NCI-H1417 treated with DMSO at 0.1 percent for 48 hours (cell line): Measurements from ENCODE around the gene STIMATE.

Source experiments
- DNase-seq: peaks from one replicate; lab custom pipeline; 2025; lab: John Stamatoyannopoulos, UW

The STIMATE gene

GRCh38 chr3:52893723-52894122, 3.6 kb downstream of the STIMATE start:
- DNase-seq, result no peak

- DNase-seq, result no peak
These were observed 4.6 kb downstream of the STIMATE start for GRCh38 chr3:52892625-52893311.

- DNase-seq, result no peak
These were observed 5.1 kb downstream of the STIMATE start for GRCh38 chr3:52892290-52892624.

GRCh38 chr3:52891615-52892081, 5.7 kb downstream of the STIMATE start:
- DNase-seq, result no peak

GRCh38 chr3:52891164-52891563, 6.2 kb downstream of the STIMATE start:
- DNase-seq, result no peak

GRCh38 chr3:52890735-52891134, 6.6 kb downstream of the STIMATE start:
- no peak for DNase-seq

GRCh38 chr3:52889901-52890300, 7.4 kb downstream of the STIMATE start:
- DNase-seq, result no peak

- no peak for DNase-seq
These were observed 10.2 kb downstream of the STIMATE start for GRCh38 chr3:52887166-52887565.

GRCh38 chr3:52886049-52886730, 11.2 kb downstream of the STIMATE start:
- no peak for DNase-seq

- no peak for DNase-seq
These were observed 15.0 kb downstream of the STIMATE start for GRCh38 chr3:52882377-52882776.

- DNase-seq, result no peak
These were observed 15.5 kb downstream of the STIMATE start for GRCh38 chr3:52881871-52882270.

- no peak for DNase-seq
These were observed 16.9 kb downstream of the STIMATE start for GRCh38 chr3:52880474-52880873.

GRCh38 chr3:52880047-52880446, 17.3 kb downstream of the STIMATE start:
- DNase-seq, result no peak

GRCh38 chr3:52879581-52879980, 17.8 kb downstream of the STIMATE start:
- DNase-seq, result no peak

GRCh38 chr3:52879090-52879489, 18.3 kb downstream of the STIMATE start:
- no peak for DNase-seq

GRCh38 chr3:52877085-52877484, 20.3 kb downstream of the STIMATE start:
- DNase-seq, result no peak

GRCh38 chr3:52874864-52875587, 22.3 kb downstream of the STIMATE start:
- DNase-seq, result no peak

GRCh38 chr3:52874160-52874701, 23.1 kb downstream of the STIMATE start:
- DNase-seq, result no peak

GRCh38 chr3:52873433-52874159, 23.8 kb downstream of the STIMATE start:
- no peak for DNase-seq

GRCh38 chr3:52872245-52872644, 25.1 kb downstream of the STIMATE start:
- DNase-seq, result no peak

GRCh38 chr3:52871761-52872160, 25.6 kb downstream of the STIMATE start:
- no peak for DNase-seq

- DNase-seq, result no peak
These were observed 26.9 kb downstream of the STIMATE start for GRCh38 chr3:52870471-52870870.
